ENCODE measurements around the gene TTC17.
"Not testable (repeated sequence)": the region's sequence is repeated elsewhere in the genome, so short reads cannot be mapped to it uniquely, and the experiment has no call there.

Gene TTC17

GRCh38 chr11:43358801-43359421, at the start of gene TTC17:
Gene TTC17, plus strand, starts transcription at chr11:43358920. Its CDS starts 35 bp downstream, at chr11:43358955.
- peak; percentile 86 for DNase-seq

GRCh38 chr11:43311791-43312607, 46.7 kb upstream of the TTC17 start, which contains the start of gene API5:
Gene API5, plus strand, starts transcription at chr11:43311996. Its CDS starts 132 bp downstream, at chr11:43312128.
- peak; percentile 89 for DNase-seq

GRCh38 chr11:43315966-43316365, 42.8 kb upstream of the TTC17 start:
- no peak for DNase-seq

GRCh38 chr11:43316451-43316850, 42.3 kb upstream of the TTC17 start:
- no peak for DNase-seq

- no peak for DNase-seq
Measured at GRCh38 chr11:43327987-43328386, 30.7 kb upstream of the TTC17 start.

GRCh38 chr11:43328482-43328881, 30.2 kb upstream of the TTC17 start:
- DNase-seq = no peak

GRCh38 chr11:43341159-43341558, 17.6 kb upstream of the TTC17 start:
- no peak for DNase-seq

- DNase-seq = not testable (repeated sequence)
Measured at GRCh38 chr11:43351426-43351825, 7.3 kb upstream of the TTC17 start.

- DNase-seq = no peak
Measured at GRCh38 chr11:43354311-43354710, 4.4 kb upstream of the TTC17 start.

- DNase-seq = no peak
Measured at GRCh38 chr11:43356336-43356735, 2.4 kb upstream of the TTC17 start.

GRCh38 chr11:43358279-43358800, 380 bp upstream of the TTC17 start:
- no peak for DNase-seq

- DNase-seq = no peak
Measured at GRCh38 chr11:43359422-43359818, 700 bp downstream of the TTC17 start.

GRCh38 chr11:43360361-43361032, 1.8 kb downstream of the TTC17 start:
- DNase-seq = no peak

GRCh38 chr11:43366677-43367076, 8.0 kb downstream of the TTC17 start:
- DNase-seq = no peak

- DNase-seq = no peak
Measured at GRCh38 chr11:43367382-43368178, 8.9 kb downstream of the TTC17 start.

GRCh38 chr11:43376065-43376464, 17.3 kb downstream of the TTC17 start:
- DNase-seq = no peak

- DNase-seq = no peak
Measured at GRCh38 chr11:43376594-43376993, 17.9 kb downstream of the TTC17 start.

GRCh38 chr11:43377389-43377788, 18.7 kb downstream of the TTC17 start:
- no peak for DNase-seq

- no peak for DNase-seq
Measured at GRCh38 chr11:43378897-43379296, 20.2 kb downstream of the TTC17 start.

- no peak for DNase-seq
Measured at GRCh38 chr11:43381802-43382201, 23.1 kb downstream of the TTC17 start.

GRCh38 chr11:43382614-43383013, 23.9 kb downstream of the TTC17 start:
- DNase-seq = no peak

- no peak for DNase-seq
Measured at GRCh38 chr11:43384393-43384792, 25.7 kb downstream of the TTC17 start.

- no peak for DNase-seq
Measured at GRCh38 chr11:43392713-43393112, 34.0 kb downstream of the TTC17 start.
